ENCODE measurements around the gene DMTF1.

DNA sequence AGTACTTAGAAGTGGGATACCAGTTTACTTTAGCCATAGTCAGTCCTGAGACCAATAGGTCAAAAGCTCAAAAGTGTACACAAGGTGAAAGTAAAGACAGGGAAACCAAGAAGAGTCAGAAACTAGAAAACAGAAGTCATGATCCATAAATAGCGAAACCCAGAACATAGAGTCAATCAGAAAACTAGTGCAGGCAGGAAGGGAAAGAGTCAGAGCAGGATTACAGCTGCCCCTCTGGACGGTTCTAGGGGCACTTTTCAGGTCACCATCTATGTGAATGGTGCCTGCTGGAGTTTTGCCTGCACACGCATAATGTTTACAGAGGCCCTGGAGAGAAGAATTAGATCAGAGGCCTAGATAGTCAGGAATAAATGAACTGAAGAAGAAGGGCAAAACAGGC, 22.4 kb upstream of the DMTF1 start:
- TF ChIP-seq ARNTL (CRISPR knock-in tag; IDR thresholded peaks at IDR 0.05; ENCODE audit: borderline replicate concordance, low read depth) = no peak
- TF ChIP-seq ZFP3 (CRISPR knock-in tag; IDR thresholded peaks at IDR 0.05) = no peak
- TF ChIP-seq GLIS3 (CRISPR knock-in tag; IDR thresholded peaks at IDR 0.05) = no peak
- no peak for TF ChIP-seq OSR1 (CRISPR knock-in tag; IDR thresholded peaks at IDR 0.05)
- TF ChIP-seq, protein P1, sequence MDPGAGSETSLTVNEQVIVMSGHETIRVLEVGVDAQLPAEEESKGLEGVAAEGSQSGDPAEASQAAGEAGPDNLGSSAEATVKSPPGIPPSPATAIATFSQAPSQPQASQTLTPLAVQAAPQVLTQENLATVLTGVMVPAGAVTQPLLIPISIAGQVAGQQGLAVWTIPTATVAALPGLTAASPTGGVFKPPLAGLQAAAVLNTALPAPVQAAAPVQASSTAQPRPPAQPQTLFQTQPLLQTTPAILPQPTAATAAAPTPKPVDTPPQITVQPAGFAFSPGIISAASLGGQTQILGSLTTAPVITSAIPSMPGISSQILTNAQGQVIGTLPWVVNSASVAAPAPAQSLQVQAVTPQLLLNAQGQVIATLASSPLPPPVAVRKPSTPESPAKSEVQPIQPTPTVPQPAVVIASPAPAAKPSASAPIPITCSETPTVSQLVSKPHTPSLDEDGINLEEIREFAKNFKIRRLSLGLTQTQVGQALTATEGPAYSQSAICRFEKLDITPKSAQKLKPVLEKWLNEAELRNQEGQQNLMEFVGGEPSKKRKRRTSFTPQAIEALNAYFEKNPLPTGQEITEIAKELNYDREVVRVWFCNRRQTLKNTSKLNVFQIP (CRISPR knock-in tag; IDR thresholded peaks at IDR 0.05; ENCODE audit: borderline replicate concordance, low read depth) = no peak
- TF ChIP-seq, protein P2, sequence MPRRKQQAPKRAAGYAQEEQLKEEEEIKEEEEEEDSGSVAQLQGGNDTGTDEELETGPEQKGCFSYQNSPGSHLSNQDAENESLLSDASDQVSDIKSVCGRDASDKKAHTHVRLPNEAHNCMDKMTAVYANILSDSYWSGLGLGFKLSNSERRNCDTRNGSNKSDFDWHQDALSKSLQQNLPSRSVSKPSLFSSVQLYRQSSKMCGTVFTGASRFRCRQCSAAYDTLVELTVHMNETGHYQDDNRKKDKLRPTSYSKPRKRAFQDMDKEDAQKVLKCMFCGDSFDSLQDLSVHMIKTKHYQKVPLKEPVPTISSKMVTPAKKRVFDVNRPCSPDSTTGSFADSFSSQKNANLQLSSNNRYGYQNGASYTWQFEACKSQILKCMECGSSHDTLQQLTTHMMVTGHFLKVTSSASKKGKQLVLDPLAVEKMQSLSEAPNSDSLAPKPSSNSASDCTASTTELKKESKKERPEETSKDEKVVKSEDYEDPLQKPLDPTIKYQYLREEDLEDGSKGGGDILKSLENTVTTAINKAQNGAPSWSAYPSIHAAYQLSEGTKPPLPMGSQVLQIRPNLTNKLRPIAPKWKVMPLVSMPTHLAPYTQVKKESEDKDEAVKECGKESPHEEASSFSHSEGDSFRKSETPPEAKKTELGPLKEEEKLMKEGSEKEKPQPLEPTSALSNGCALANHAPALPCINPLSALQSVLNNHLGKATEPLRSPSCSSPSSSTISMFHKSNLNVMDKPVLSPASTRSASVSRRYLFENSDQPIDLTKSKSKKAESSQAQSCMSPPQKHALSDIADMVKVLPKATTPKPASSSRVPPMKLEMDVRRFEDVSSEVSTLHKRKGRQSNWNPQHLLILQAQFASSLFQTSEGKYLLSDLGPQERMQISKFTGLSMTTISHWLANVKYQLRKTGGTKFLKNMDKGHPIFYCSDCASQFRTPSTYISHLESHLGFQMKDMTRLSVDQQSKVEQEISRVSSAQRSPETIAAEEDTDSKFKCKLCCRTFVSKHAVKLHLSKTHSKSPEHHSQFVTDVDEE (CRISPR knock-in tag; IDR thresholded peaks at IDR 0.05) = no peak
- TF ChIP-seq ZNF8 (CRISPR knock-in tag; IDR thresholded peaks at IDR 0.05) = no peak
- TF ChIP-seq, protein P3, sequence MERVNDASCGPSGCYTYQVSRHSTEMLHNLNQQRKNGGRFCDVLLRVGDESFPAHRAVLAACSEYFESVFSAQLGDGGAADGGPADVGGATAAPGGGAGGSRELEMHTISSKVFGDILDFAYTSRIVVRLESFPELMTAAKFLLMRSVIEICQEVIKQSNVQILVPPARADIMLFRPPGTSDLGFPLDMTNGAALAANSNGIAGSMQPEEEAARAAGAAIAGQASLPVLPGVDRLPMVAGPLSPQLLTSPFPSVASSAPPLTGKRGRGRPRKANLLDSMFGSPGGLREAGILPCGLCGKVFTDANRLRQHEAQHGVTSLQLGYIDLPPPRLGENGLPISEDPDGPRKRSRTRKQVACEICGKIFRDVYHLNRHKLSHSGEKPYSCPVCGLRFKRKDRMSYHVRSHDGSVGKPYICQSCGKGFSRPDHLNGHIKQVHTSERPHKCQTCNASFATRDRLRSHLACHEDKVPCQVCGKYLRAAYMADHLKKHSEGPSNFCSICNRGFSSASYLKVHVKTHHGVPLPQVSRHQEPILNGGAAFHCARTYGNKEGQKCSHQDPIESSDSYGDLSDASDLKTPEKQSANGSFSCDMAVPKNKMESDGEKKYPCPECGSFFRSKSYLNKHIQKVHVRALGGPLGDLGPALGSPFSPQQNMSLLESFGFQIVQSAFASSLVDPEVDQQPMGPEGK (CRISPR knock-in tag; IDR thresholded peaks at IDR 0.05; ENCODE audit: borderline replicate concordance) = no peak
- TF ChIP-seq, protein P4, sequence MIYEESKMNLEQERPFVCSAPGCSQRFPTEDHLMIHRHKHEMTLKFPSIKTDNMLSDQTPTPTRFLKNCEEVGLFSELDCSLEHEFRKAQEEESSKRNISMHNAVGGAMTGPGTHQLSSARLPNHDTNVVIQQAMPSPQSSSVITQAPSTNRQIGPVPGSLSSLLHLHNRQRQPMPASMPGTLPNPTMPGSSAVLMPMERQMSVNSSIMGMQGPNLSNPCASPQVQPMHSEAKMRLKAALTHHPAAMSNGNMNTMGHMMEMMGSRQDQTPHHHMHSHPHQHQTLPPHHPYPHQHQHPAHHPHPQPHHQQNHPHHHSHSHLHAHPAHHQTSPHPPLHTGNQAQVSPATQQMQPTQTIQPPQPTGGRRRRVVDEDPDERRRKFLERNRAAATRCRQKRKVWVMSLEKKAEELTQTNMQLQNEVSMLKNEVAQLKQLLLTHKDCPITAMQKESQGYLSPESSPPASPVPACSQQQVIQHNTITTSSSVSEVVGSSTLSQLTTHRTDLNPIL (CRISPR knock-in tag; IDR thresholded peaks at IDR 0.05; ENCODE audit: low read depth) = no peak
- no peak for TF ChIP-seq PPARA (CRISPR knock-in tag; IDR thresholded peaks at IDR 0.05; ENCODE audit: borderline replicate concordance)
- no peak for TF ChIP-seq ZNF565 (CRISPR knock-in tag; conservative IDR thresholded peaks at IDR 0.05; ENCODE audit: low read depth)

All from SK-N-SH treated with all-trans-retinoic acid at 6 μM for 48 hours (cell line).